Stimulated activated naive B cell treated with anti-CD40 and anti-IgM and Interleukin-4, amounts not matched to agents 10 μg/mL and 1 μg/mL and 100 μg/mL, for 72 hours (primary cell): Measurements from ENCODE around the gene TMEM178B.
A peak's percentile ranks its signal among the peaks of the same experiment; 100 is the strongest.

Experiments used
- ATAC-seq, 2 donors: fragments of 150-1000 bp; cut with Tn5 transposase; replicated peaks; 2 replicates each; pipeline ENCODE4 v1.10.0; 2021; ENCODE audit warnings: moderate library complexity in 1 of 2
- DNase-seq: peaks from one replicate; pipeline ENCODE4 v3.0.0; 2021
- H3K27ac Mint-ChIP-seq: one replicate; pipeline ENCODE4 v1.8.0; 2022; ENCODE audit warnings: mild to moderate bottlenecking, mixed read lengths
- H3K27me3 Mint-ChIP-seq, 2 donors: one replicate each; pipeline ENCODE4 v1.8.0; 2022; ENCODE audit warnings: mixed read lengths in 2 of 2
- H3K36me3 Mint-ChIP-seq, 2 donors: one replicate each; pipeline ENCODE4 v1.8.0; 2022; ENCODE audit warnings: mixed read lengths in 2 of 2, mild to moderate bottlenecking in 1 of 2
- H3K4me1 Mint-ChIP-seq, 2 donors: one replicate each; pipeline ENCODE4 v1.8.0; 2022; ENCODE audit warnings: mixed read lengths in 2 of 2, mild to moderate bottlenecking in 1 of 2
- H3K4me3 Mint-ChIP-seq, 2 donors: one replicate each; pipeline ENCODE4 v1.8.0; 2022; ENCODE audit warnings: mild to moderate bottlenecking in 2 of 2, mixed read lengths in 2 of 2, moderate library complexity in 1 of 2
- H3K9me3 Mint-ChIP-seq, 2 donors: one replicate each; pipeline ENCODE4 v1.8.0; 2022; ENCODE audit warnings: mixed read lengths in 2 of 2, mild to moderate bottlenecking in 1 of 2

TMEM178B gene

DNA sequence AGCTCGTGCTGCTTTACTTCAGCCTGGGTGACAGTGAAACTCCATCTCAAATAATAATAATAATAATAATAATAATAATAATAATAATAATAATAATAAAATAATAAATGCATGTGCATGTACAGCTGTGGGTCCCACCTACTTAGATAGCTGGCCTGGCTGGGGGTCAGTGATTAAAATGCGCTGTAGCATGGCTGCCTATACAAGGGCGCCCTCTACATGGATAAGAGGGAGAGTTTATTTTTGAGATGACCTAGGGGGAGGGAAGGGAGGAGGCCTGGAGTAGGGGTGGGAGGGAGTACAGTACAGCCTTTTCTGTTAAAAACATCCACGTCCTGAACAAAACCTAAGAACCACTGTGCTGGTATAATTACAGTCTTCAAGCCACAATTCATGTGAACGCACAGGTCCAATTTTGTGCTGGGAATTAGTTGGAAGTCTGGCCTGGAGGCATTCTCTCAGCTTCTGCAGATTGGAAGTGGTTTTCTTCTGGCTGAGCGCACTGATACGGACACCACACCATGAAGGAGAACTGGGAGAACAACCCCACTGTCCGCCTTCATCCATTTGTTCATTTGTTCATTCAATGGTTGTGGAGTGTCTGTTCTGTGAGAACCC lies 146.5 kb downstream of the TMEM178B start:
- H3K36me3 Mint-ChIP-seq = no peaks in the 10 kb centered on the region
- ATAC-seq (peak in 1 of 2 donors; percentile 54), DNase-seq (no peak)
- H3K4me3 Mint-ChIP-seq = no peak overlapping the region
- H3K4me1 Mint-ChIP-seq = no peaks in the 10 kb centered on the region
- no peaks in the 10 kb centered on the region for H3K9me3 Mint-ChIP-seq
- H3K27me3 Mint-ChIP-seq = peaks cover 12 to 16% of the 10 kb centered on the region in 2 donors
- H3K27ac Mint-ChIP-seq = no peak overlapping the region

GRCh38 chr7:141221007-141221612 lies 147.2 kb downstream of the TMEM178B start:
- Mint-ChIP-seq H3K27me3 (peaks cover 12 to 16% of the 10 kb centered on the region in 2 donors), H3K4me3 (no peak overlapping the region), H3K36me3 (no peaks in the 10 kb centered on the region), H3K9me3 (peaks cover 0 to 2% of the 10 kb centered on the region in 2 donors), H3K4me1 (peaks cover 0 to 2% of the 10 kb centered on the region in 2 donors), H3K27ac (no peak overlapping the region)
- ATAC-seq = no peak
- DNase-seq = no peak

GRCh38 chr7:141225916-141226618 lies 152.2 kb downstream of the TMEM178B start:
- H3K9me3 Mint-ChIP-seq = peaks cover 0 to 2% of the 10 kb centered on the region in 2 donors
- DNase-seq (no peak), ATAC-seq (peak; percentile 39 to 61)

GRCh38 chr7:141227454-141227853 lies 153.6 kb downstream of the TMEM178B start:
- H3K4me1 Mint-ChIP-seq = peaks cover 1 to 6% of the 10 kb centered on the region in 2 donors
- no peak overlapping the region for H3K27ac Mint-ChIP-seq
- DNase-seq (no peak), ATAC-seq (no peak)
- H3K36me3 Mint-ChIP-seq = no peaks in the 10 kb centered on the region
- peaks cover 7 to 22% of the 10 kb centered on the region in 2 donors for H3K27me3 Mint-ChIP-seq
- H3K9me3 Mint-ChIP-seq = peaks cover 0 to 2% of the 10 kb centered on the region in 2 donors
- no peak overlapping the region for H3K4me3 Mint-ChIP-seq

More at GRCh38 chr7:141225916-141226618, 152.2 kb downstream of the TMEM178B start:
- Mint-ChIP-seq H3K27ac (no peak overlapping the region), H3K27me3 (peaks cover 4 to 15% of the 10 kb centered on the region in 2 donors), H3K4me1 (peaks cover 1 to 6% of the 10 kb centered on the region in 2 donors), H3K4me3 (no peak overlapping the region), H3K36me3 (no peaks in the 10 kb centered on the region)

DNA sequence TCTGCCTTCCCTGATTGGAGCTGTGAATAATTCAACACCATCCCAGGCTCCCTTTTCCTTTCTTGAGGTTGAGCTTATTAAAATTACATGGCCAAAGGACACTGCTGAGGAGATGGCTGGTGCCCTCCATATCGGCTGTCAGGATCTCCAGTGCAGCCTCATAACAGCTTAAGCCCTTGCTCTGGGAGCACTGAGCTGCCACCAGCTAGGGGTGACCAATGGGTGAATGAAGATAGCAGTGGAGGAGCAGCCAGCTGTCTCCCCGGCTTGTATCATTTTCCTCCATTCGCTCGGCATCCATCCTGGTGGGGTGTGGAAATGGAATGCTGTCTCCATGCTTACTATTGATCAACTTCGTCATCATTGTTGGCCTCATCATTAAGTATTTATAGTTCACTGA lies 154.6 kb downstream of the TMEM178B start:
- Mint-ChIP-seq H3K36me3 (no peaks in the 10 kb centered on the region), H3K27me3 (peaks cover 4 to 18% of the 10 kb centered on the region in 2 donors), H3K9me3 (peaks cover 0 to 2% of the 10 kb centered on the region in 2 donors), H3K4me3 (no peak overlapping the region), H3K4me1 (peaks cover 1 to 6% of the 10 kb centered on the region in 2 donors), H3K27ac (no peak overlapping the region)
- DNase-seq (no peak), ATAC-seq (no peak)

DNA sequence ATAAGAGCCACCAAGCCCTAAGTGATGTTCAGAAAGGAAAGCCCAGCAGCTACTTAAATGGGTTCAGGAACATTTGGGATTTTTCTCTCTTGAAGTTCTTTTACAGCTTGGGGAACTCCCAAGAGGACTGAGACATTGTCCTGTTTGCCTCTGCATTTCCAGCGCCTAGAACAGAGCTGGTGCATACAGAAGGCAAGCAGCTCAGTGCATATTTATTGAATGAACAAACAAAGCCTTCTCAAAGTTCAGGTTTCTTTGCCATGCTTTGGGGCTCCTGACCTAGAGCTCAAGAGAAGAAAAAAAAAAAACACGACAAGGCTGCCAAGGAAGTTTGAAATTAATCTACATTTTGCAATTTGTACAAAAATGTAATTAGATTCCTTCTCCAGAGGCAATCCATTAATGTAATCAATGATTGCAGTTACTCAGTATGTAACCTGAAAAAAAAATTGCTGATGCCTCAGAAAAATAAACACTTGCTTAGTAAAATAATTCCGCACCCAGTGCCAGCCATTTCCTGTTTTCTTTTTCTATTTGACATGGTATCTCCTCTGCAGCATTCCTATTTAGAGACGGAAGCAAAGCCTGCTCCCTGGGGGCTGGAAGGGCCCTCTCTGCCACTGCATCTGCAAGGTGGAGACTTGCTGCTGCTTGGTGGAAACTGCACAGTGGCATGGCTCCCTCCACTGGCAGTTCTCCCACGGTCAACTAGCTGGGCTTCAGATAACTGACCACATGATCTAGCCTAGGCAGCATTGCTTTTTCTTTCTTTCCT lies 157.3 kb downstream of the TMEM178B start:
- no peak overlapping the region for H3K27ac Mint-ChIP-seq
- no peak for DNase-seq
- H3K36me3 Mint-ChIP-seq = no peaks in the 10 kb centered on the region
- H3K4me3 Mint-ChIP-seq = no peak overlapping the region
- no peaks in the 10 kb centered on the region for H3K9me3 Mint-ChIP-seq
- no peak for ATAC-seq
- H3K27me3 Mint-ChIP-seq = peaks cover 13 to 23% of the 10 kb centered on the region in 2 donors
- peaks cover under 1 to 3% of the 10 kb centered on the region in 2 donors for H3K4me1 Mint-ChIP-seq

DNA sequence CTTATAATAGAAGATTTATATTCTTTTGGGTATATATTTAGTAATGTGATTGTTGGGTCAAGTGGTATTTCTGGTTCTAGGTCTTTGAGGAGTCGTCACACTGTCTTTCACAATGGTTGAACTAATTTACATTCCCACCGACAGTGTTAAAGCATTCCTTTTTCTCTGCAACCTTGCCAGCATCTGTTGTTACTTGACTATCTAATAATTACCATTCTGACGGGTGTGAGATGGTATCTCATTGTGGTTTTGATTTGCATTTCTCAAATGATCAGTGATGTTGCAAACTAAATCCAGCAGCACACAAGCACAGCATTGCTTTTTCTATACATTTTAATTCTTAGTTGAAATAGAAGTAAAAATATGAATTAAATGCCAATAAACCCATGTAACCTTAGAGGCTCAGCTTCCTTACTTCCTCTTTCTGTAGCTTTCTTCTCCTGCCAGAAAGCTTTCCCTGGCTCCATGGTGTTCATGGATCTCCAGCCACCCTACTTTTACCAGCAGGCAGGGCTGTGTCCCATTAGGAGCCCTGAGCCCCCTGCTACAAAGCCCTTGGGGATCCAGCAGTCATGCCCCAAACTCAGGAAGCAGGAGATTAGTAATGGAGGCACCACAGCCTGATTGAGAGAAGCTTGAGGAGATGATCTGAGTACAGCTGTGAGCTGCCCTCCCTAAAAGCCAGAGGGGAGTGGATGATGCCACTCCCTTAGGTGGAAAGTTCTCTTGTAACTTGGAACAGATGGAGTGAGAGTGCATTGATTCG lies 158.6 kb downstream of the TMEM178B start:
- H3K9me3 Mint-ChIP-seq = no peaks in the 10 kb centered on the region
- H3K4me3 Mint-ChIP-seq = no peak overlapping the region
- no peaks in the 10 kb centered on the region for H3K4me1 Mint-ChIP-seq
- DNase-seq = no peak
- H3K27ac Mint-ChIP-seq = no peak overlapping the region
- ATAC-seq = no peak
- peaks cover 13 to 23% of the 10 kb centered on the region in 2 donors for H3K27me3 Mint-ChIP-seq
- H3K36me3 Mint-ChIP-seq = no peaks in the 10 kb centered on the region

DNA sequence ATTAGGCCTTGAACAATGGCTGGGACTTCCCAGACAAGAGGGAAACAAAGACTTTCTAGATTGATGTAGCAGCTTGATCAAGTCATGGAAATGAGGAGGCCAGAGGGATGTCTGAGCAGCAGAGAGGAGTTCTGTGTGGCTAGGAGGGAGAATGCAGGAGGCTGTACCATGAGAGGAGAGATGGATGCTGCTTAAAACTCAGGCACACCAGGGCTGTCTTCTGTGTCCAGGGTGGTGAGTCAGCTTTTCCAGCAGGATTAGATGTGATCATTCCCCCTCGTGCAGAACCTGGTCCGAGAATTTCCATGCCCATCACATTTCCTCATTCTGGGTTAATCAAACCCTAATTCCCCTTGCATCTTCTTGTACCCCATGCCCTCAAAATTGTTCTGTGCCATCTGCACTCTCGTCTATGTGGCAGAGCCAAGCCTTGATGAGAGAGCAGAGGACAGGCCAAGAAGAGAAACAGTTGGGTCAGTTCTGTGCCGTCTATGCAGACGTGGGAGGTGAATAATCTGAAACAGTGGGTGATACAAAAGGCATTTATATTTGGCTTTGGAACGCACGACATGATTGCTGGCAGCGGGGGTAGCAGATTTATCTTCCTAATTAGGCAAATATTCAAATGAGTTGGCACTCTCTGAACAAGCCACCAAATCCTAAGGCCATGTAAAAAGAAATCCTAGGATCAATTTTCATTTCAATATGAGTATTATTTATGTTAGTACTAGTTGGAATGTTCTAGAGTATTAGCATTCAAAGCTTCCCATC lies 160.7 kb downstream of the TMEM178B start:
- DNase-seq (no peak), ATAC-seq (no peak)
- Mint-ChIP-seq H3K4me1 (no peaks in the 10 kb centered on the region), H3K27ac (no peak overlapping the region), H3K27me3 (peaks cover 13 to 14% of the 10 kb centered on the region in 2 donors), H3K4me3 (no peak overlapping the region), H3K36me3 (no peaks in the 10 kb centered on the region), H3K9me3 (no peaks in the 10 kb centered on the region)

GRCh38 chr7:141235656-141236055 lies 161.8 kb downstream of the TMEM178B start:
- Mint-ChIP-seq H3K9me3 (no peaks in the 10 kb centered on the region), H3K27me3 (peaks cover 13 to 14% of the 10 kb centered on the region in 2 donors), H3K36me3 (no peaks in the 10 kb centered on the region), H3K4me1 (no peaks in the 10 kb centered on the region), H3K27ac (no peak overlapping the region), H3K4me3 (no peak overlapping the region)
- DNase-seq (no peak), ATAC-seq (no peak)

GRCh38 chr7:141238596-141239243 lies 164.9 kb downstream of the TMEM178B start:
- no peak for DNase-seq
- no peak overlapping the region for H3K27ac Mint-ChIP-seq
- H3K9me3 Mint-ChIP-seq = no peaks in the 10 kb centered on the region
- H3K36me3 Mint-ChIP-seq = no peaks in the 10 kb centered on the region
- H3K27me3 Mint-ChIP-seq = peaks cover 6 to 9% of the 10 kb centered on the region in 2 donors
- no peak overlapping the region for H3K4me3 Mint-ChIP-seq
- no peaks in the 10 kb centered on the region for H3K4me1 Mint-ChIP-seq
- ATAC-seq = no peak

GRCh38 chr7:141239661-141240060 lies 165.8 kb downstream of the TMEM178B start:
- Mint-ChIP-seq H3K27ac (no peak overlapping the region), H3K4me1 (no peaks in the 10 kb centered on the region), H3K36me3 (no peaks in the 10 kb centered on the region), H3K27me3 (peaks cover 2 to 6% of the 10 kb centered on the region in 2 donors), H3K9me3 (no peaks in the 10 kb centered on the region), H3K4me3 (no peak overlapping the region)
- ATAC-seq (no peak), DNase-seq (no peak)

- Mint-ChIP-seq H3K36me3 (no peaks in the 10 kb centered on the region), H3K9me3 (no peaks in the 10 kb centered on the region), H3K4me3 (no peak overlapping the region), H3K4me1 (no peaks in the 10 kb centered on the region), H3K27ac (no peak overlapping the region), H3K27me3 (peaks cover 0 to 6% of the 10 kb centered on the region in 2 donors)
- ATAC-seq (no peak), DNase-seq (no peak)
Measured at GRCh38 chr7:141242568-141242967, 168.7 kb downstream of the TMEM178B start.

DNA sequence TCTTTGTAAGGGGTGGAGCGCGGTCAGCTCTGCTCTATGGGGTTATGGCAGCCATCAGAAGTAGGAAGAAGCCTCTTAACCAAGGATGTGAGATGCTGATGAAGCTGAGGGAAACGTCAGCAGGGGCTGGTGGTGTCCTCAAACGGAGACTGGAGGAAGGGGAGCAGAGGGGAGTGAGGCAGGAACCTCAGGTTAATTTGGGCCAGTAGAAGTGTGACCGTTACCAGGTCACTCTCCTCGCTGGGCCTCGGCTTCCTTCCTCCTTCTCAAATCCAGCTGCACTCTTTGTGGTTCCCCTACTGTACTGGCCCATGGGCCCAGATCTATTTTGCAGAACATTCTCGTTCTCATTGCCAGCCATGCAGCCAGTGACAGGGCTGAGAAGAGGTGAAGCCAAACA lies 169.5 kb downstream of the TMEM178B start:
- no peak for DNase-seq

More for the DNA sequence above, 169.5 kb downstream of the TMEM178B start:
- Mint-ChIP-seq H3K36me3 (no peaks in the 10 kb centered on the region), H3K4me3 (no peak overlapping the region), H3K4me1 (no peaks in the 10 kb centered on the region), H3K9me3 (no peaks in the 10 kb centered on the region), H3K27me3 (peaks cover 0 to 6% of the 10 kb centered on the region in 2 donors), H3K27ac (no peak overlapping the region)
- no peak for ATAC-seq
